ENCODE measurements around the gene CELF2.

The CELF2 gene

DNA sequence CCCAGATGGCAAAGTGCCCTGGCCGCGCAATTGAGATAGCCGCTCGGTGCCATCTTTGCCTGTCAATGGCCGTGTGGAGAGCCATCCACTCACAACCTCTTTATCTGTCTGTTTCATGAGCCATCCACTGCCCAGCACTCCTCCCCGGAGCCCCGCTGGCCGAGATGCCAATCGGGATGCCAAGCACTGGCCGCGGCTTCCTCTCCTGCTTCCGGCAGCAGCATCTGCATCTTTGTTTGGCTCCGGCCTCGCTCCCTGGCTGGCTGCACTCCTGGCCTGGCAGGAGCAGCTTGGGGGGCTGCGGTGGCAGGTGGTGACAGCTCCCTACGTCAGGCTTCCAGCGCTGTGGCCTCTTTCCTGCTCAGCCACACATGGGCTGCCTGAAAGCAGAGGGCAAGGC lies 362.1 kb downstream of the CELF2 start:
- DNase-seq (ENCODE audit: low read depth in 3 of 3, low spot score in 1 of 3) = no peak

DNA sequence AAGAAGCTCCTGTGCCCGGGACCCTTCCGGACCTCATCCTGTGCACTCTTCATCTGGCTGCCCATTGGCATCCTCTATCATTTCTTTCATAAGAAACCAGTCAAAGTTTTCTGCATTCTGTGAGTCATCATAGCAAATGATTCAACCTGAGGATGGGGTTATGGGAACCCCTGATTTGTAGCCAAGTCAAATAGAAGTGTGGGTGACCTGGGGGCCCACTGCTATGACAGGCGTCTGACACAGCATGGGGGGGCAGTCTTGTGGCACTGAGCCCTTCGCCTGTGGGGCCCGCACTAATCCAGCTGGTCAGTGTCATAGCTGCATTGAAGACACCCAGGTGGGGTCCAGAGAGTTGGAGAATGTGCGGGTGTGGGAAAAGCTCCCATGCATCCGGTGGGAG lies 363.4 kb downstream of the CELF2 start:
- DNase-seq (ENCODE audit: low read depth in 3 of 3, low spot score in 1 of 3) = no peak

- no peak for DNase-seq (ENCODE audit: low read depth in 3 of 3, low spot score in 1 of 3)
These were observed 363.8 kb downstream of the CELF2 start for GRCh38 chr10:11381511-11381910.

GRCh38 chr10:11382187-11382586 lies 364.5 kb downstream of the CELF2 start:
- DNase-seq (ENCODE audit: low read depth in 3 of 3, low spot score in 1 of 3) = no peak

DNA sequence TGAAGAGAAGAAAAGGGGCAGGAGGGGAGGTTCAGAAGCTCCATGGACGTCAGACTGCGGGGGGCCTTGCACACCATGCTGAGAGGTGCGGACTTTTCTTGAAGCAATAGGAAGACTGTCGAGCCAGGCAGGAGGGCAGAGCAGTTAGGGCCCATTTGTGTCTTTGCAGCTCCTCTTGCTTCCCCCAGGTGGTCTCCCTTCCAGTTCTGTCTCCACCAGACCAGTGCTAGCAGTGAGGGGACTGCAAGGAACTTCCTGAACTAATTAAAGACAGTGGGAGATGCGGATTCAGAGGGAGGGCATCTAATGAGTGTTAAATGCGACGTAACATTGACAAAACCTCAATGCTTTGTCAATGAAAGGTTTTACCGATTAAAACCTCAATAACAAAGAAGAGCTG lies 368.4 kb downstream of the CELF2 start:
- no peak for DNase-seq (ENCODE audit: low read depth in 3 of 3, low spot score in 1 of 3)
